Measurements from ENCODE around the gene TBC1D7. TPM values are rescaled to one million over a fixed set of nuclear protein-coding genes. Genes with fewer than 3 reads are reported as not detected.

The TBC1D7 gene
- total and polyA plus RNA-seq, 2 of the 4 experiments (the other 2 are of a cell fraction): 14.3 to 22.6 TPM

DNA sequence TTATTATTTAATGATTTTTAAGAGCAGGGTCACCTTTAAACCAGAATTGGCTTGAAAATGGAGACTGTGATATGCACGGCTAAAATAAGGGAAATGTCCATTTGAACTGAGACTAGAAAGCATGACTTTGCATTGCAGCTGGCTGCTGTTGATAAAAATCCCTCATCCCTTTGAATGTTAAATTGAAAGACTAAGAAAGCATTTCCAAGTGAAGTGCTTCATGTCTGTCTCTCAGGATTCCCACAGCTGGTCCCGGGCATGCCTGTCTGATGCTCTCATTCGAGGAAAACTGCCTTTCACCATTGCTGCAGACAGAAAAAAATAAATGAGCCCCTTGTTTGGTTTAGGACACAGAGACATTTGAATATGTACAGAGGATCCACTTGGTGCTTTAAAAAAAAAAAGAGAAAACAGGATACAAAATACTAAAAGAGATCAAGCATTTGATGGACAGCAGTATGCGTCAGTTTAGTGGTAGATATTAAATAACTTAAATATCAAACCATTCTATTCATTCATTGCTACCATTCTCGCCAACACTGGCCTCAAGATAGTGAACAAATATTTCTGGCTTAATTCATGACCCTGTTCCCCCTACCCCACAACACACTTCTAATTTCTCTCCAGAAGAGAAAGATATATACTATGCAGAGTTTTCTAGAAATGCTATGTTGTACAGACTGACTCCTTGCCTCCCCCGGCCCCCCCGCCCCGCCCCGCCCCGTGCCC lies 55.0 kb downstream of the TBC1D7 start:
- H3K4me3 ChIP-seq (ENCODE audit: insufficient read depth, low read depth, low read length): no peak overlapping the region
- H2AK5ac ChIP-seq (ENCODE audit: low read depth, low read length): no peak overlapping the region
- dilution Hi-C loops (cut with HindIII; ENCODE audit: low sequenced_read_pairs, unreplicated experiment): no loop called here
- in situ Hi-C loops (cut with MboI; ENCODE audit: low sequenced_read_pairs): no loop called here
- H2BK120ac ChIP-seq (ENCODE audit: low read depth, low read length): no peak overlapping the region
- H4K91ac ChIP-seq (ENCODE audit: insufficient read depth, low read depth, low read length): no peak overlapping the region
- no peak overlapping the region for H2BK15ac ChIP-seq (ENCODE audit: low read depth, low read length)
- no peak overlapping the region for H4K8ac ChIP-seq (ENCODE audit: low read depth in 2 of 2, low read length in 2 of 2)
- no peak overlapping the region for H3K23ac ChIP-seq (ENCODE audit: low read depth, low read length)
- H3K56ac ChIP-seq (ENCODE audit: extremely low read depth, insufficient read depth, low read length): no peak overlapping the region
- H3K9me1 ChIP-seq (ENCODE audit: insufficient read depth, low read length): no peaks in the 10 kb centered on the region
- 71% methylated on average over 1 of the region's 10 CpGs; no CpG with 5 or more reads in 1 of the 2 experiments for WGBS, 2 experiments (ENCODE audit: extremely low coverage in 2 of 2, insufficient read length in 1 of 2)
- H3K9me3 ChIP-seq (ENCODE audit: control insufficient read depth, insufficient read depth, low read length): no peaks in the 10 kb centered on the region
- H3K79me1 ChIP-seq (ENCODE audit: low read depth in 1 of 2, low read length in 2 of 2): no peaks in the 10 kb centered on the region
- H3K14ac ChIP-seq (replicated peaks; ENCODE audit: low read depth, low read length): no peak overlapping the region
- no peak overlapping the region for H2AK9ac ChIP-seq (replicated peaks; ENCODE audit: low read depth, low read length, poor library complexity)
- H3K4ac ChIP-seq (ENCODE audit: low read depth, low read length): no peak overlapping the region
- H3K9ac ChIP-seq (ENCODE audit: low read depth, low read length): no peak overlapping the region
- no peak overlapping the region for H4K5ac ChIP-seq (ENCODE audit: low read depth, low read length)
- H4K20me1 ChIP-seq (ENCODE audit: insufficient read depth, low read length): no peaks in the 10 kb centered on the region
- intact Hi-C loops (cut with micrococcal nuclease): no loop called here
- H3K27ac ChIP-seq (ENCODE audit: insufficient read depth, low read length): no peak overlapping the region
- ATAC-seq (ENCODE audit: low read depth) (no peak; the same call in 1 of the 2 replicates), DNase-seq (no peak)
- no peak overlapping the region for H3K18ac ChIP-seq (ENCODE audit: low read depth, low read length)
- H3K36me3 ChIP-seq (ENCODE audit: control insufficient read depth, insufficient read depth, low read length): no peaks in the 10 kb centered on the region
- no peaks in the 10 kb centered on the region for H3K27me3 ChIP-seq (ENCODE audit: control insufficient read depth, insufficient read depth, low read length)
- H3K4me2 ChIP-seq (ENCODE audit: low read depth, low read length): no peak overlapping the region
- no TSS peak for BruUV-seq (replicated peaks)
- ChIA-PET POLR2A (ENCODE audit: unreplicated experiment) (no interaction called here), CTCF (interaction anchor here (0.7 kb wide), 1 partner anchor 858 kb away, joined by 4 read pairs; no protein-coding TSS in a partner anchor)
- H2BK5ac ChIP-seq (ENCODE audit: low read depth, low read length, poor library complexity, severe bottlenecking): no peak overlapping the region
- no peak overlapping the region for H2BK20ac ChIP-seq (ENCODE audit: low read depth, low read length)
- H3K4me1 ChIP-seq (ENCODE audit: control insufficient read depth, insufficient read depth, low read length): no peaks in the 10 kb centered on the region
- H2AFZ ChIP-seq (replicated peaks; ENCODE audit: low read length, poor library complexity): no peak overlapping the region
- TF ChIP-seq BHLHE40 (IDR thresholded peaks at IDR 0.05; ENCODE audit: low read depth, low read length): no peak
- TF ChIP-seq, protein P1, sequence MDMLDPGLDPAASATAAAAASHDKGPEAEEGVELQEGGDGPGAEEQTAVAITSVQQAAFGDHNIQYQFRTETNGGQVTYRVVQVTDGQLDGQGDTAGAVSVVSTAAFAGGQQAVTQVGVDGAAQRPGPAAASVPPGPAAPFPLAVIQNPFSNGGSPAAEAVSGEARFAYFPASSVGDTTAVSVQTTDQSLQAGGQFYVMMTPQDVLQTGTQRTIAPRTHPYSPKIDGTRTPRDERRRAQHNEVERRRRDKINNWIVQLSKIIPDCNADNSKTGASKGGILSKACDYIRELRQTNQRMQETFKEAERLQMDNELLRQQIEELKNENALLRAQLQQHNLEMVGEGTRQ (IDR thresholded peaks at IDR 0.05; ENCODE audit: low read depth, low read length): no peak
- no peak for TF ChIP-seq MAFK (IDR thresholded peaks at IDR 0.05; ENCODE audit: low read depth, low read length)
- no peak for TF ChIP-seq NFE2L2 (IDR thresholded peaks at IDR 0.05; ENCODE audit: low read depth, low read length)
- TF ChIP-seq FOS (IDR thresholded peaks at IDR 0.05; ENCODE audit: low read depth, low read length): no peak
- TF ChIP-seq RAD21 (IDR thresholded peaks at IDR 0.05; ENCODE audit: low read length): no peak
- TF ChIP-seq MXI1 (IDR thresholded peaks at IDR 0.05; ENCODE audit: borderline replicate concordance, low read depth, low read length): no peak
- TF ChIP-seq, protein P2, sequence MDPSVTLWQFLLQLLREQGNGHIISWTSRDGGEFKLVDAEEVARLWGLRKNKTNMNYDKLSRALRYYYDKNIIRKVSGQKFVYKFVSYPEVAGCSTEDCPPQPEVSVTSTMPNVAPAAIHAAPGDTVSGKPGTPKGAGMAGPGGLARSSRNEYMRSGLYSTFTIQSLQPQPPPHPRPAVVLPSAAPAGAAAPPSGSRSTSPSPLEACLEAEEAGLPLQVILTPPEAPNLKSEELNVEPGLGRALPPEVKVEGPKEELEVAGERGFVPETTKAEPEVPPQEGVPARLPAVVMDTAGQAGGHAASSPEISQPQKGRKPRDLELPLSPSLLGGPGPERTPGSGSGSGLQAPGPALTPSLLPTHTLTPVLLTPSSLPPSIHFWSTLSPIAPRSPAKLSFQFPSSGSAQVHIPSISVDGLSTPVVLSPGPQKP (IDR thresholded peaks at IDR 0.05; ENCODE audit: borderline replicate concordance, low read depth, low read length): no peak
- TF ChIP-seq MAZ (IDR thresholded peaks at IDR 0.05; ENCODE audit: borderline replicate concordance, low read depth, low read length): no peak
- no peak for TF ChIP-seq SMC3 (IDR thresholded peaks at IDR 0.05; ENCODE audit: low read depth, low read length)
- no peak for TF ChIP-seq RCOR1 (IDR thresholded peaks at IDR 0.05; ENCODE audit: insufficient replicate concordance, low read length)
- no peak for TF ChIP-seq CHD1 (IDR thresholded peaks at IDR 0.05; ENCODE audit: low read depth, low read length)
- TF ChIP-seq, protein P3, sequence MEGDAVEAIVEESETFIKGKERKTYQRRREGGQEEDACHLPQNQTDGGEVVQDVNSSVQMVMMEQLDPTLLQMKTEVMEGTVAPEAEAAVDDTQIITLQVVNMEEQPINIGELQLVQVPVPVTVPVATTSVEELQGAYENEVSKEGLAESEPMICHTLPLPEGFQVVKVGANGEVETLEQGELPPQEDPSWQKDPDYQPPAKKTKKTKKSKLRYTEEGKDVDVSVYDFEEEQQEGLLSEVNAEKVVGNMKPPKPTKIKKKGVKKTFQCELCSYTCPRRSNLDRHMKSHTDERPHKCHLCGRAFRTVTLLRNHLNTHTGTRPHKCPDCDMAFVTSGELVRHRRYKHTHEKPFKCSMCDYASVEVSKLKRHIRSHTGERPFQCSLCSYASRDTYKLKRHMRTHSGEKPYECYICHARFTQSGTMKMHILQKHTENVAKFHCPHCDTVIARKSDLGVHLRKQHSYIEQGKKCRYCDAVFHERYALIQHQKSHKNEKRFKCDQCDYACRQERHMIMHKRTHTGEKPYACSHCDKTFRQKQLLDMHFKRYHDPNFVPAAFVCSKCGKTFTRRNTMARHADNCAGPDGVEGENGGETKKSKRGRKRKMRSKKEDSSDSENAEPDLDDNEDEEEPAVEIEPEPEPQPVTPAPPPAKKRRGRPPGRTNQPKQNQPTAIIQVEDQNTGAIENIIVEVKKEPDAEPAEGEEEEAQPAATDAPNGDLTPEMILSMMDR (conservative IDR thresholded peaks at IDR 0.05; ENCODE audit: low read depth, low read length): no peak
- TF ChIP-seq CEBPB (IDR thresholded peaks at IDR 0.05; ENCODE audit: low read depth, low read length): no peak
- TF ChIP-seq POLR2A (IDR thresholded peaks at IDR 0.05; ENCODE audit: low read depth, low read length): no peak
- TF ChIP-seq RFX5 (IDR thresholded peaks at IDR 0.05; ENCODE audit: low read depth, low read length): no peak
